Measurements from ENCODE around the gene PITPNB. TPM values are rescaled to one million over a fixed set of nuclear protein-coding genes. Genes with fewer than 3 reads are reported as not detected.

Gene PITPNB
- total RNA-seq, 1 experiment from 2014 or later = 24.2 TPM

- peak; percentile 84 for DNase-seq (ENCODE audit: low read depth)
Observed at GRCh38 chr22:27919942-27920755, 1.1 kb upstream of the PITPNB start.

GRCh38 chr22:27918341-27919221 lies 475 bp downstream of the PITPNB start:
- peak; percentile 41 for DNase-seq (ENCODE audit: low read depth)

DNA sequence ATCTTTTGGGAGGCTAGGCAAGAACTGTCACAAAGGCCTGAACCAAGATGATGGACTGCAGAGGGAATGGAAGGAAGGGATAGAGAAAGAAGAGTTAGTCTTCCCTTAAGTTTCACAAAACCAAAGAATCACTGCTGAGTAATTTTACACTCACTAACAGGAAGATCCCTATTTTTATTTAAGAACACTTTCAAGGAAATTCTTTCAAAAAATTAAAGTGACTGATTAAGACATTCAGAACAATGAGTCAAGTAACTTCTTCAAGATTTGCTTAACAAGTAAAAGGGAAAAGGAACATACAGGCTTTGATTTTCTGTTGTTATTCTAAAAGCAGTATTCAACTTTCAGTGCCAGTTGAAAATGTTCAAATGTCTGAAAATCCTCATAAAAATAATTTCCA lies 3.1 kb downstream of the PITPNB start:
- no peak for DNase-seq (ENCODE audit: low read depth)

DNA sequence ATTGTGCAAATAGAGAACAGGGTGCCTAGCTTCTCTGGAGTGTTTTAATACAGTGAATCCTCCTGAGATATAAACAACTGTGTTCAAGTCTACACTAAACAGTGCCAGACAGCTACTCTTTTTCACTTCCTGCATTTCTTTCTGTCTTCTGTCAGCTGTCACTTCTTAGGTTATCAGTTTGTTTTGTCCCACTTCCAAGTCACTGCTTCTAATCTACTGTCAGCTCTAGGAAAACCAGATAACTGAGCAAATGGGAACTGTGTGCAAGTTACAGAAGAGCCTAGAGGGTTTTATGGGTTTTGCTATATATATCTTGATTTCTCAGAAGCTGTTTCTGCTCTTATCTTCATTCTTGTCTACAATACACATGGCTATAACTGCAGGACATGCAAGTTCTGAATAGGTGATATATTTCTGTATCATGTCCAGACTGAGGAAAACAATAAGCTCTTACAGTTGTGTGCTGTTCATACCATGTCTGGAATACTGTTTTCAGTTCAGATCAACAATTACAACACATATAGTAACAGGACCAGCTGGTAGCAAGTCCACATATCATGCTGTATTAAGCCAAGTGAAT lies 5.8 kb downstream of the PITPNB start:
- DNase-seq (ENCODE audit: low read depth) = peak; percentile 9

DNA sequence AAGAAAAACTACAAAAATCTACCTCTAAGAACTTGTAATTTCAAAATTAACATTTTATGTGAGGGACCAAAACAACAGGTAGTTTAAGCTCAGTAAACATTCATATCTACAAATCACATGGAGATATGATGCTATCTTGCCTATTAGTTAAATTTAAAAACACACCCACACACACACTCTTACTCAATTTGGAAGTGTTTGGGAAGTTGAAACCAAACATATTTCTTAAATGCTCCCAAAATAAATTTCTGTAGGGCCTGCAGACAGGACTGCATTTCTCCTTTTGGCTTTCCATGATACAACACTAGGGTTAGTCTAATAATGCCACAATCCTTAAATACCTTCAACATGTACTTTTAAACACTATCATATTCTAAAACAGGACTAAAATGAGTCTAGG lies 7.0 kb downstream of the PITPNB start:
- DNase-seq (ENCODE audit: low read depth) = no peak

- no peak for DNase-seq (ENCODE audit: low read depth)
Observed at GRCh38 chr22:27911330-27911729, 7.7 kb downstream of the PITPNB start.

DNA sequence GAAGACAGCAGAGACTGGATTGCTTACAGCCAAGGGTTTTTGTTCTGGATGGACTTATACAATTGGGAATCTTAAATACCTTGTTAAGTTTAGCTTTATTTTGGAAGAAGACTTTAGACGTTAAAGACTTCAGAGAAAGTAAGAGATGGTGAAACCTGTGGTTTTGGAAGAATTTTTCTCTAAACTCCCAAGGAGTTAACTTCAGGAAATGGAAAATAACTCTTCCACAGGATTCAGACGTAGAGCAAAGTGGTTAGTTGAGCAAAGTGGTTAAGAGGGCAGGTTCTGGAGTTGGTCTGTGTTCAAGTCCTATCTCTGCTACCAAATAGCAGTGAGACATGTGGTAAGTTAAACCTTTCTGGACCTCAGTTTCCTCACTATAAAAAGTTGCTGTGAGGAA lies 12.8 kb downstream of the PITPNB start:
- DNase-seq (ENCODE audit: low read depth) = no peak

DNA sequence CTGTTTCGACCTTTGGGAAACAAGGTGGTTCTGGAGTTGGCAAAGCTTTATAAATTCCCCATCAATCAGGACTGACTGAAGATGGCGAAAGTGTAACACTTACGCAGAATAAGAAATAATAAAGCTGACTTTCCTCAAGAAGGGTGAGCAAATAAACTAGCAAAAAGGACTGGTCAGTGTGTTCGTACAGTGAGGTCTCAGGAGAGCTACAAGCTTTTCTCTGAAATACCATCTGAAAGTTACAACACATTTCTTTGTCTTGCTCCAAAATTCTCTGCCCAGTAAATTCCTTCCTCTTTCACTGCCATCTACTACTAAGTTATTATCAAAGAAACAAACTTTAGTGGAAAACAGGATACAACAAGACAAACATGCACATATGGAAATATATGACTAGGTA lies 13.4 kb downstream of the PITPNB start:
- DNase-seq (ENCODE audit: low read depth) = no peak

DNA sequence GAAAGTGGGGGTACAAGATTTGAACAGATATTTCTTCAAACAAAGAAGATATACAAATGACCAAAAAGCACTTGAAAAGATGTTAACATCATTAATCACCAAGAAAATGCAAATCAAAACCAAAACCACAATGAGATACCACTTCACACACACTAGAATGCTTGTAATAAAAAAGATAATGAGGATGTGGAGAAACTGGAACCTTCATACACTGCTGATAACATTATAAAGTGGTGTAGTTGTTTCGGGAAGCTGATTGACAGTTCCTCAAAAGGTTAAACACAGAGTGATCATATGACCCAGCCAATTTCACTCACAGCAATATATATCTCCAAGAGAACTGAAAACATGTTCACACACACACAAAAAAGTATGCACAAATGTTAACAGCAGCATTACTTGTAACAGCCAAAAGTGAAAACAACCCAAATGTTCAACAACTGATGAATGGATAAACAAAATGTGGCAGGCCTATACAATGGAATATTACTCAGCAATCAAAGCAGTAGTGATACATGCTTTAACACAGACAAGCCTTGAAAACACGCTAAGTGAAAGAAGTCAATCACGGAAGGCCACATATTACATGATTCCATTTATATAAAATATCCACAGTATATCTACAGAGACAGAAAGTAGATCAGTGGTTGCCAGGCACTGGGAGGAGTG lies 15.1 kb downstream of the PITPNB start:
- DNase-seq (ENCODE audit: low read depth) = no peak

DNA sequence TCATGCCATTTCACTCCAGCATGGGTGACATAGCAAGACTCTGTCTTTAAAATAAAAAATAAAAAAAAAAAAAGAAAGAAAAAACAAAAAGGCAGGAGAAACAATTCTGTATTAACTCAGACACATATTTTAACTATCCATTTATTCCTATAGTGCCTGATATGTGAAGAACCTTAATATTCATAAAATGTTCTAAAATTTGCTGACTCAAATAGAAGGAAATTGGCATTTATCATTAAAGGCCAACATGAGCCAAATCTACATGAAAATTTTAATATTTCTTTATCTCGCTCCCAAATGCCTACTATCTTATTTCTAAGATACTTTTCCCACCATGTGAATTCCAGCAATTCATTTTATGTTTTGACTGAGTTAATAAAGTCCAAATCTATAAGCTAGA lies 18.9 kb downstream of the PITPNB start:
- no peak for DNase-seq (ENCODE audit: low read depth)

GRCh38 chr22:27896245-27896644 lies 22.8 kb downstream of the PITPNB start:
- no peak for DNase-seq (ENCODE audit: low read depth)

DNA sequence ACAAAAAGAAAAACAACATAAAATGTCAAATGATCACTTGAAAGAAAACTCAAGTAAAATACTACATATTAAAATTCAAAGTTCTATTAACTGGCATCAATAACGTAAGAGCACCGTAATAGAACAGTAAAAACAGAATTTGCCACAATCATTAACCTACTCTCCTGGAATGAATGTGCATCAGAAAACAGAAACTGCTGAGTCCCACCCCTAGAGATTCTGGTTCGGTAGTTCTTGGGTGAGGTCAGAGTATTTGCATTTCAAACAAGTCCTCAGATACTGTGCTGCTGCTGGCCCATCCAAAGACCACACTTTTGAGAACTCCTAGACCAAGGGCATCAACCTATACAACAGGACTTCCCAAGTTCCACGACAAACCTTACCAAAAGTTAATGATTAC lies 23.5 kb downstream of the PITPNB start:
- DNase-seq (ENCODE audit: low read depth) = no peak

- no peak for DNase-seq (ENCODE audit: low read depth)
Observed at GRCh38 chr22:27892811-27893210, 26.2 kb downstream of the PITPNB start.

DNA sequence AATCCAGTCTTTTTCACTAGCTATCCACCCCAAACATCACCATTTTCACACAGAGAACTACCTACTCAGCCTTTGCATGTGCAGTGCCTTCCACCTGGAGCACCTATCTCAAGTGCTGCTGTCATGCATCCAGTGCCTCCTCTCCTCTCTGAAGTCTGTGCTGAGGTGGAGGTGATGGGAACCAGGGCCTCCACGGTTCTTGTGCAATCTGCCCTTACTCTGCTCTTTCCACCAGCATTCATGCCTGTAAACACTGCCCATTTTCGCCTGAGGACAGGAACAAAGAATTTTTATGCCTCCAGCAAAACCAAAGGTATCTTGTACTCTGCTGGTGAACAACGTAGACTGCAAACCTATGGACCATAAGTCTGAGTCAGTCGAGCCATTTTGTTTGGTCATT lies 27.0 kb downstream of the PITPNB start:
- DNase-seq (ENCODE audit: low read depth) = no peak

DNA sequence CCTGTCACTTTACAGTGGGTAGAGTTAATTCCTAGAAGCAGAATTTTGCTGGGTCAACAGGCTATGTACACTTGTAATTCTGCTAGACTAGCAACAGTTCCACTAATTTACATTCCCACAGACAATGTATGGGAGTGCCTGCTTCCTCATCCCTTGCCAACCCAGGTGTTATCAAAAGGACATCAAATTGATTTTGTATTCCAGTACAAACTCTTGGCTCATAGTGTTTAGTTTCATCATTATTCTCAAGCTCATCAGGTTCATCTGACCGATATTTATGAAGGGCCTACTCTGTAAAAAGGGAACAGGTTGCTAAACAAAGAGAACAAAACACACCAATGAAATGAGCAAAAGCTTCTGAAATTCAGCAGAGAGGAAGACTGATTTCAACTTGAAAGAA lies 30.7 kb downstream of the PITPNB start:
- no peak for DNase-seq (ENCODE audit: low read depth)

GRCh38 chr22:27886843-27887151 lies 32.3 kb downstream of the PITPNB start:
- DNase-seq (ENCODE audit: low read depth) = no peak

- DNase-seq (ENCODE audit: low read depth) = peak; percentile 76
Observed at GRCh38 chr22:27885977-27886842, 32.8 kb downstream of the PITPNB start.

- DNase-seq (ENCODE audit: low read depth) = no peak
Observed at GRCh38 chr22:27883656-27884350, 35.3 kb downstream of the PITPNB start.

GRCh38 chr22:27882507-27883290 lies 36.4 kb downstream of the PITPNB start:
- DNase-seq (ENCODE audit: low read depth) = no peak

DNA sequence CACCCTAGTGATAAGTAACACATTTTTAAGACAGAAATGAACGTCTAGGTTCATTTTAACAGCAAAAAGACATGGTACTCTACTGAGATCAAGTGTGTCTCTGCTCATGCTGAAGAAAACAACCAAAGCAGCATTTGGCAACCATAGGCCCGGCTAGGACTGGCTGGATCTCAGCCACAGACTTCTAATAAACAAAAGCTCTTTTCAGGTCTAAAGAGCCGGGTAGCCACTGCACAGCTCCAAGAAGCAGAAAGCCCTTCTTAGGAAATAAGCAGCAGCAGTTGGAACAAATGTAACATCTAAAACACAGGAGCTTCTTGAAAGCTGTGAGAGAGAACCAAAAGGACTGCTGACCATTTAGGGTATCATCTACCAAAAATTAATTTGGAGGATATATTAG lies 37.6 kb downstream of the PITPNB start:
- DNase-seq (ENCODE audit: low read depth) = no peak
